AG04449 (cell line): ENCODE data around the gene PPP1R13B.

Experiments used
- CTCF ChIA-PET: fragments of 350-600 bp; formaldehyde crosslinking; extraction: SDS; loops from one replicate; lab custom pipeline; 2021; ENCODE audit warnings: antibody characterized with exemption; lab: Yijun Ruan, JAX
- POLR2A ChIA-PET: fragments of 400-600, 350-600 bp; formaldehyde crosslinking; extraction: SDS; loops from one replicate; lab custom pipeline; 2020; ENCODE audit warnings: antibody characterized with exemption, inconsistent platforms; lab: Yijun Ruan, JAX
- DNase-seq: peaks from one replicate; pipeline ENCODE4 v3.0.0-alpha.2; 2010; ENCODE audit warnings: low read depth, low spot score
- H3K4me3 ChIP-seq: 2 replicates; pipeline ENCODE4 v1.5.1; 2011; ENCODE audit warnings: low read depth, mild to moderate bottlenecking, control low read depth, low read length
- TF ChIP-seq, protein P1 (sequence below): IDR thresholded peaks from one replicate; pipeline ENCODE4 v1.5.1; 2011; ENCODE audit warnings: mild to moderate bottlenecking, moderate library complexity, low read length, control low read depth, inconsistent platforms; ENCODE audit not compliant: insufficient read depth; ENCODE audit errors: missing control alignments

Gene PPP1R13B

DNA sequence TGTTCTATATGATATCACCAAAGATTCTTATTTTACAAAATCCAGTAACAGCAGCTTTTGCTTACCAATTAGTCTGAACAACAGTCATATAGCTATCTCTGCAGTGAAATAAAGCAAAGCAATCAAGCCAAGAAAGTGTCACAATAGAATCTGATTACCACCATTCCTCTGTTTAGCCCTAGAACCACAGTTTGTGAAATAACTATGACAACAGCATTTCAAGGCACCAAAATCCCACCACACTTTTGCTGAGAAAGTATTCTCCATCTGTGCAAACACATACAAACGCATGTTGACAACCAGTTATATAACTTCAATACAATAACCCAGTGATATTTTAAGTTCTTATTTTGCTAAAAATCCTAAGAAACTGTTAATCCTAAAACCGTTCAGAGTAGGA lies 7.4 kb downstream of the PPP1R13B start:
- H3K4me3 ChIP-seq, result no peak overlapping the region
- POLR2A ChIA-PET, result interaction anchor here (0.5 kb wide), 1 partner anchor 23 kb away, joined by 4 read pairs; no protein-coding TSS in a partner anchor
- TF ChIP-seq, protein P1, sequence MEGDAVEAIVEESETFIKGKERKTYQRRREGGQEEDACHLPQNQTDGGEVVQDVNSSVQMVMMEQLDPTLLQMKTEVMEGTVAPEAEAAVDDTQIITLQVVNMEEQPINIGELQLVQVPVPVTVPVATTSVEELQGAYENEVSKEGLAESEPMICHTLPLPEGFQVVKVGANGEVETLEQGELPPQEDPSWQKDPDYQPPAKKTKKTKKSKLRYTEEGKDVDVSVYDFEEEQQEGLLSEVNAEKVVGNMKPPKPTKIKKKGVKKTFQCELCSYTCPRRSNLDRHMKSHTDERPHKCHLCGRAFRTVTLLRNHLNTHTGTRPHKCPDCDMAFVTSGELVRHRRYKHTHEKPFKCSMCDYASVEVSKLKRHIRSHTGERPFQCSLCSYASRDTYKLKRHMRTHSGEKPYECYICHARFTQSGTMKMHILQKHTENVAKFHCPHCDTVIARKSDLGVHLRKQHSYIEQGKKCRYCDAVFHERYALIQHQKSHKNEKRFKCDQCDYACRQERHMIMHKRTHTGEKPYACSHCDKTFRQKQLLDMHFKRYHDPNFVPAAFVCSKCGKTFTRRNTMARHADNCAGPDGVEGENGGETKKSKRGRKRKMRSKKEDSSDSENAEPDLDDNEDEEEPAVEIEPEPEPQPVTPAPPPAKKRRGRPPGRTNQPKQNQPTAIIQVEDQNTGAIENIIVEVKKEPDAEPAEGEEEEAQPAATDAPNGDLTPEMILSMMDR, result no peak
- no peak for DNase-seq
- CTCF ChIA-PET, result interaction anchor here (0.6 to 1.3 kb wide), 3 partner anchors 19 to 32 kb away, joined by 3 to 4 read pairs (median 4); no protein-coding TSS in a partner anchor

DNA sequence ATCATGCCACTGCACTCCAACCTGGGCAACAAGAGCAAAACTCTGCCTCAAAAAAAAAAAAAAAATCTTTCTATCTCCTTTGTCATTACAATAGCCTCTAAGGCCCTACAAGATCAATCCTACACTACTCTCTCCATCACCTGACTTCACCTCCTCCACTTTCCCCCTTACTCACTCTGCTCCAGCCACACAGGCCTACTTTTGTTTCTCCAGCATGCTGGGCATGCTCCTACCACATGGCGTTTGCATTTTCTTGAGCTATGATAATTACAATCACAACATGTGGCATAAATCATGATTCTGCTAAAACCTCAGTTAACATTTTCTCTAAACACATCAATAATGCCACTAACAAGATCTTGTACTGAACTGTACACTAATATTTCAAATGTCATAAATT lies 7.8 kb downstream of the PPP1R13B start:
- no peak overlapping the region for H3K4me3 ChIP-seq
- DNase-seq, result no peak
- ChIA-PET POLR2A (interaction anchor here (0.5 kb wide), 1 partner anchor 24 kb away, joined by 4 read pairs; no protein-coding TSS in a partner anchor), CTCF (interaction anchor here (0.6 to 1.3 kb wide), 2 partner anchors 29 to 31 kb away, joined by 3 to 4 read pairs; no protein-coding TSS in a partner anchor)
- TF ChIP-seq, protein P1, result no peak

DNA sequence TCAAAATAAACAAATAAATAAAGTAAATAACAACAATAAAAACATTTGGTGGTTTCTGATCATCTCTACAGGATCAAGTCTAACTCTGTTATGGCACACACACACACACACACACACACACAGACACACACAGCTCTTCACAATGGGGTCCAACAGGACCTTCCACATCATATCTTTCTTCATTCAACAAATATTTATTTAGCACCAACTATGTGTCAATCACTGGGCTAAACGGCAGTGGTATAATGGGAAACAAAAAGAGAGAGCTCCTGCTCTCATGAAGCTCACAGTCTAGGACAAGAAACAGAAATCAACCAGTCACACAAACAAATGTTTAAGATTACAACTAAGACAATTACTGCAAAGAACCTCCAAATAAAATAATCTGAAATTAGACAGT lies 9.3 kb downstream of the PPP1R13B start:
- POLR2A ChIA-PET, result no interaction called here
- TF ChIP-seq, protein P1, result no peak
- H3K4me3 ChIP-seq, result no peak overlapping the region
- DNase-seq, result no peak
- CTCF ChIA-PET, result interaction anchor here (2.2 kb wide), 1 partner anchor 31 kb away, joined by 5 read pairs; no protein-coding TSS in a partner anchor

DNA sequence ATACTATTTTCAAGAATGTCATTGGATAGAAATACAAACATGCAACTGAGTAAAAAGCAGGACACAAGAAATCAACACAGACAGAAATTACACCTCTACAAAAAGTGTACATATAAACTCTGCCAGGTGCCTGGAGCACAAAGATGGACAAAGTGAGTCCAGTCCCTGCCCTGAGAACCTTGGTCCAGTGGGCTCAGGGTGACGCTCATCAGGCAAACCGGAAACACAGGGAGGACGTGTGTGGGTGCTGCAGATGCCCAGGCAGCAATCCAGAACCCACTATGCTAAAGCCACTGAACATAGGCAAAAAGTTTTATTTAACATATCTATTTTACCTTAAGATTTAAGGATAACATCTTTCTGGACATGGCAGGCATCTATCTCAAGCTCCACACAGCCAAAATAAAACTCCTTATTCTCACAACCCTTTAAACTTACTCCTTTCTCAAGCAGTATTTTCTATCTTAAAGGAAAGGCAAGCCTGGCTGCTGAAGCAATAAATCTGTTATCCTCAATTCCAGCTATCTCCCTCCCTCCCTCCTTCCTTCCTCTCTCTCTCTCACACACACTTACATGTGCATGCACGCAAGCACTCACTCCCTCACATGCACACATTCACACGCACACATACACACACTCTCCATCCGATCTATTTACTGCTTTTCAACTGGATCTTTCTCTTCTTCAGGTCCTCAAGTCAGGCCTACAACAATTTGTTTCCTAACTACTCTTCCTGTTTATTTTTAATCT lies 10.2 kb downstream of the PPP1R13B start:
- POLR2A ChIA-PET, result no interaction called here
- CTCF ChIA-PET, result interaction anchor here (2.2 kb wide), 1 partner anchor 30 kb away, joined by 5 read pairs; no protein-coding TSS in a partner anchor
- TF ChIP-seq, protein P1, result no peak

DNA sequence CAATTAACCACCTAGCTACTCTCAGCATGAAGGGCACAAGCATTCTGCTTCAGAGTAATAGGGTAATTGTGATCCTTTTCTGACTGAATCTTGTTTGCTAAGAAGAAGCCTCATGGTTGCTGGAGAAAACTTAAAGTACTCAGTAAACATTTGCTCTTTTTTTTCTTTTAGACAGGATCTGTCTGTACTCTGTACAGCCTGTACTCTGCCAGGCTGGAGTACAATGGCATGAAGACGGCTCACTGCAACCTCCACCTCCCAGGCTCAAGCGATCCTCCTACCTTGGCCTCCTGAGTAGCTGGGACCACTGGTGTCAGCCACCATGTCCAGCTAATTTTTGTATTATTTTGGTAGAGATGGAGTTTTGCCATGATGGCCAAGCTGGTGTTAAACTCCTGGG lies 12.4 kb downstream of the PPP1R13B start:
- TF ChIP-seq, protein P1, result no peak
- ChIA-PET POLR2A (no interaction called here), CTCF (interaction anchor here (0.9 kb wide), 1 partner anchor 11 kb away, joined by 3 read pairs; no protein-coding TSS in a partner anchor)
- no peak for DNase-seq
- H3K4me3 ChIP-seq, result no peak overlapping the region

More for the DNA sequence above, 10.2 kb downstream of the PPP1R13B start:
- H3K4me3 ChIP-seq, result no peak overlapping the region
- no peak for DNase-seq

DNA sequence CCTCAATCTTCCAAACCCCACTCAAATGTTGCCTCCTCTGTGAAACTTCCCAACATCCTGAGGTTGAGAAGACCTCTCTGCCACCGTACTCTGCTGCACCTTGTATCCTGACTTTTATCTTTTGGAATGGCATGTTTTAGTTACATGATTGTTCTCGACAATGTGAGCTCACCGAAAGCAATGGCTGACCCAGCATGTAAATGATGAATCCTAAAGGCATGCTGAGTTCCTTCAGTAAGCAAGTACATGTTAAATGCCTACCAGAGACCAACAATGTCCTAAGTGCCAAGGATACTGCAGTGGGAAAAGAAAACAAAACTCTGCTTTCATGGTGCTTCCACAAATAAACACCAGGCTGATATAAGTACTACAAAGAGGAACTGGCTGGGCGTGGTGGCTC lies 13.7 kb downstream of the PPP1R13B start:
- ChIA-PET CTCF (no interaction called here), POLR2A (no interaction called here)
- no peak for DNase-seq
- TF ChIP-seq, protein P1, result no peak
- H3K4me3 ChIP-seq, result no peak overlapping the region
